Ishikawa (cell line): ENCODE results near the gene FAM171A1.

Source experiments
- CEBPB ChIP-seq: IDR thresholded peaks from 2 replicates; pipeline ENCODE4 v1.6.1; 2012
- CREB1 ChIP-seq: IDR thresholded peaks from 2 replicates; pipeline ENCODE4 v1.6.1; 2012; ENCODE audit warnings: low read depth
- EGR1 ChIP-seq: IDR thresholded peaks from 2 replicates; pipeline ENCODE4 v1.6.1; 2012
- EP300 ChIP-seq: IDR thresholded peaks from 2 replicates; pipeline ENCODE4 v1.6.1; 2012; ENCODE audit warnings: borderline replicate concordance
- RAD21 ChIP-seq: IDR thresholded peaks from 2 replicates; pipeline ENCODE4 v1.6.1; 2012; ENCODE audit warnings: low read depth
- TAF1 ChIP-seq: IDR thresholded peaks from 2 replicates; pipeline ENCODE4 v1.6.1; 2012; ENCODE audit warnings: low read depth, mild to moderate bottlenecking
- TEAD4 ChIP-seq: IDR thresholded peaks from 2 replicates; pipeline ENCODE4 v1.6.1; 2012
- USF1 ChIP-seq: IDR thresholded peaks from 2 replicates; pipeline ENCODE4 v1.6.1; 2012
- ZBTB7A ChIP-seq: IDR thresholded peaks from 2 replicates; pipeline ENCODE4 v1.6.1; 2012; ENCODE audit warnings: low read depth
- TF ChIP-seq, protein P1 (sequence below): IDR thresholded peaks from 2 replicates; pipeline ENCODE4 v1.6.1; 2012; ENCODE audit warnings: low read depth, mild to moderate bottlenecking

GRCh38 chr10:15368101-15368855 is 2.8 kb downstream of the FAM171A1 start:
- TF ChIP-seq, protein P1, sequence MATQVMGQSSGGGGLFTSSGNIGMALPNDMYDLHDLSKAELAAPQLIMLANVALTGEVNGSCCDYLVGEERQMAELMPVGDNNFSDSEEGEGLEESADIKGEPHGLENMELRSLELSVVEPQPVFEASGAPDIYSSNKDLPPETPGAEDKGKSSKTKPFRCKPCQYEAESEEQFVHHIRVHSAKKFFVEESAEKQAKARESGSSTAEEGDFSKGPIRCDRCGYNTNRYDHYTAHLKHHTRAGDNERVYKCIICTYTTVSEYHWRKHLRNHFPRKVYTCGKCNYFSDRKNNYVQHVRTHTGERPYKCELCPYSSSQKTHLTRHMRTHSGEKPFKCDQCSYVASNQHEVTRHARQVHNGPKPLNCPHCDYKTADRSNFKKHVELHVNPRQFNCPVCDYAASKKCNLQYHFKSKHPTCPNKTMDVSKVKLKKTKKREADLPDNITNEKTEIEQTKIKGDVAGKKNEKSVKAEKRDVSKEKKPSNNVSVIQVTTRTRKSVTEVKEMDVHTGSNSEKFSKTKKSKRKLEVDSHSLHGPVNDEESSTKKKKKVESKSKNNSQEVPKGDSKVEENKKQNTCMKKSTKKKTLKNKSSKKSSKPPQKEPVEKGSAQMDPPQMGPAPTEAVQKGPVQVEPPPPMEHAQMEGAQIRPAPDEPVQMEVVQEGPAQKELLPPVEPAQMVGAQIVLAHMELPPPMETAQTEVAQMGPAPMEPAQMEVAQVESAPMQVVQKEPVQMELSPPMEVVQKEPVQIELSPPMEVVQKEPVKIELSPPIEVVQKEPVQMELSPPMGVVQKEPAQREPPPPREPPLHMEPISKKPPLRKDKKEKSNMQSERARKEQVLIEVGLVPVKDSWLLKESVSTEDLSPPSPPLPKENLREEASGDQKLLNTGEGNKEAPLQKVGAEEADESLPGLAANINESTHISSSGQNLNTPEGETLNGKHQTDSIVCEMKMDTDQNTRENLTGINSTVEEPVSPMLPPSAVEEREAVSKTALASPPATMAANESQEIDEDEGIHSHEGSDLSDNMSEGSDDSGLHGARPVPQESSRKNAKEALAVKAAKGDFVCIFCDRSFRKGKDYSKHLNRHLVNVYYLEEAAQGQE: no peak
- no peak for TF ChIP-seq TAF1
- TF ChIP-seq CREB1: no peak
- TF ChIP-seq RAD21: no peak
- TF ChIP-seq EGR1: no peak
- no peak for TF ChIP-seq ZBTB7A
- no peak for TF ChIP-seq EP300
- TF ChIP-seq TEAD4: no peak
- no peak for TF ChIP-seq USF1
- TF ChIP-seq CEBPB: no peak
